ENCODE measurements around the gene CAPN12. TPM values are rescaled to one million over a fixed set of nuclear protein-coding genes. Genes with fewer than 3 reads are reported as not detected.

The CAPN12 gene
- total and polyA plus RNA-seq, 2 of the 8 experiments (the other 6 are each of a cell fraction or from before 2014, with no cell fraction given) = 8.8 to 20.0 TPM

- Histone ChIP-seq H2BK12ac (ENCODE audit: low read depth, low read length) (no peak overlapping the region), H3K9me3 (ENCODE audit: insufficient read depth in 2 of 2, low read depth in 1 of 2, low read length in 1 of 2) (no peaks in the 10 kb centered on the region), H3K27ac (ENCODE audit: low read depth, low read length) (no peak overlapping the region), H2AK5ac (ENCODE audit: low read depth, low read length) (no peak overlapping the region), H3K36me3 (ENCODE audit: control insufficient read depth in 2 of 4, insufficient read depth in 4 of 4, low read length in 3 of 4) (peaks cover 9 to 34% (median 17%) of the 10 kb centered on the region in 4 experiments), H3K23ac (ENCODE audit: insufficient read length) (no peak overlapping the region), H3K23me2 (ENCODE audit: low read depth, low read length) (no peaks in the 10 kb centered on the region), H3K4me1 (replicated peaks in 1 of 4; ENCODE audit: control insufficient read depth in 3 of 4, insufficient read depth in 4 of 4, low read length in 3 of 4) (peaks cover 0 to 16% (median 11%) of the 10 kb centered on the region in 4 experiments; a peak in 5 of 7 replicates), H4K5ac (ENCODE audit: insufficient read length, low read depth, low read length) (no peak overlapping the region), H3K4ac (replicated peaks; ENCODE audit: insufficient read length, low read depth, low read length) (no peak overlapping the region), H3K27me3 (replicated peaks in 1 of 4; ENCODE audit: control insufficient read depth in 3 of 4, extremely low read depth in 1 of 4, insufficient read depth in 3 of 4, low read length in 3 of 4) (no peaks in the 10 kb centered on the region; a peak in 1 of 7 replicates), H2AFZ (ENCODE audit: low read length) (no peak overlapping the region), H3K4me3 (ENCODE audit: extremely low read depth in 1 of 4, insufficient read depth in 2 of 4, low read depth in 3 of 4, low read length in 4 of 4) (no peak overlapping the region), H3K56ac (replicated peaks; ENCODE audit: insufficient read length, low read depth, low read length) (no peak overlapping the region), H4K91ac (replicated peaks; ENCODE audit: insufficient read length, low read length) (no peak overlapping the region), H2BK120ac (replicated peaks; ENCODE audit: low read depth, low read length) (no peak overlapping the region), H3K79me2 (ENCODE audit: control insufficient read depth in 1 of 2, insufficient read depth in 2 of 2, low read length in 2 of 2) (peaks cover 0 to 55% of the 10 kb centered on the region in 2 experiments; a peak in 2 of 4 replicates), H3K79me1 (ENCODE audit: low read depth, low read length) (peaks cover 35% of the 10 kb centered on the region), H4K20me1 (replicated peaks in 1 of 2; ENCODE audit: control insufficient read depth in 1 of 2, insufficient read depth in 2 of 2, low read length in 2 of 2) (peaks cover 18 to 31% of the 10 kb centered on the region in 2 experiments), H3K18ac (ENCODE audit: extremely low read depth, low read length) (peak overlapping the region; percentile 60; the same call in 1 of the 2 replicates), H4K8ac (ENCODE audit: extremely low read depth, insufficient read depth, low read length) (no peak overlapping the region; the same call in 1 of the 2 replicates), H3K14ac (ENCODE audit: insufficient read length) (no peak overlapping the region), H3K9ac (replicated peaks in 1 of 4; ENCODE audit: extremely low read depth in 1 of 4, low read depth in 3 of 4, low read length in 3 of 4) (no peak overlapping the region), H3K4me2 (ENCODE audit: insufficient read depth in 1 of 2, low read depth in 2 of 2, low read length in 2 of 2) (no peak overlapping the region), H2BK20ac (ENCODE audit: low read length) (no peak overlapping the region), H2BK5ac (ENCODE audit: low read depth, low read length) (peak overlapping the region; percentile 55), H2BK15ac (ENCODE audit: low read length) (no peak overlapping the region)
- DNase-seq (ENCODE audit: low read depth in 1 of 2, low spot score in 2 of 2) (no peak), FAIRE-seq (no peak)
- 83% methylated on average over 7 of the region's 7 CpGs; no CpG with 5 or more reads in 1 of the 2 experiments for WGBS, 2 experiments (ENCODE audit: extremely low coverage in 1 of 2, insufficient coverage in 1 of 2, insufficient read length in 1 of 2, insufficient replicate concordance in 2 of 2, low coverage in 1 of 2, low lambda C conversion rate in 2 of 2, missing lambda C conversion rate in 1 of 2)
- ChIA-PET POLR2A (ENCODE audit: partially characterized antibody) (interaction anchor here (1.6 to 3.5 kb wide), 4 partner anchors 9 to 28 kb away, joined by 5 to 15 read pairs (median 10); no protein-coding TSS in a partner anchor), CTCF (ENCODE audit: partially characterized antibody) (interaction anchor here (0.6 to 6.2 kb wide), 7 partner anchors 8 to 142 kb away, joined by 3 to 39 read pairs (median 4); no protein-coding TSS in a partner anchor)
- TF ChIP-seq, protein P1, sequence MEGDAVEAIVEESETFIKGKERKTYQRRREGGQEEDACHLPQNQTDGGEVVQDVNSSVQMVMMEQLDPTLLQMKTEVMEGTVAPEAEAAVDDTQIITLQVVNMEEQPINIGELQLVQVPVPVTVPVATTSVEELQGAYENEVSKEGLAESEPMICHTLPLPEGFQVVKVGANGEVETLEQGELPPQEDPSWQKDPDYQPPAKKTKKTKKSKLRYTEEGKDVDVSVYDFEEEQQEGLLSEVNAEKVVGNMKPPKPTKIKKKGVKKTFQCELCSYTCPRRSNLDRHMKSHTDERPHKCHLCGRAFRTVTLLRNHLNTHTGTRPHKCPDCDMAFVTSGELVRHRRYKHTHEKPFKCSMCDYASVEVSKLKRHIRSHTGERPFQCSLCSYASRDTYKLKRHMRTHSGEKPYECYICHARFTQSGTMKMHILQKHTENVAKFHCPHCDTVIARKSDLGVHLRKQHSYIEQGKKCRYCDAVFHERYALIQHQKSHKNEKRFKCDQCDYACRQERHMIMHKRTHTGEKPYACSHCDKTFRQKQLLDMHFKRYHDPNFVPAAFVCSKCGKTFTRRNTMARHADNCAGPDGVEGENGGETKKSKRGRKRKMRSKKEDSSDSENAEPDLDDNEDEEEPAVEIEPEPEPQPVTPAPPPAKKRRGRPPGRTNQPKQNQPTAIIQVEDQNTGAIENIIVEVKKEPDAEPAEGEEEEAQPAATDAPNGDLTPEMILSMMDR (IDR thresholded peaks at IDR 0.05; ENCODE audit: control extremely low read depth in 1 of 3, insufficient read depth in 1 of 3, low read depth in 1 of 3, low read length in 3 of 3) = no peak
- TF ChIP-seq NANOG (IDR thresholded peaks at IDR 0.05; ENCODE audit: insufficient read depth, low read depth, low read length, poor library complexity, severe bottlenecking) (no peak), EZH2 (IDR thresholded peaks at IDR 0.05; ENCODE audit: low read depth, low read length, severe bottlenecking) (no peak), SIN3A (conservative IDR thresholded peaks at IDR 0.05 in 1 of 2, IDR thresholded peaks at IDR 0.05 in 1 of 2; ENCODE audit: low read depth in 1 of 2, low read length in 2 of 2) (no peak), E2F6 (IDR thresholded peaks at IDR 0.05) (no peak), POU5F1 (IDR thresholded peaks at IDR 0.05; ENCODE audit: low read depth, low read length) (no peak), TEAD4 (IDR thresholded peaks at IDR 0.05; ENCODE audit: low read depth, low read length) (no peak), BACH1 (IDR thresholded peaks at IDR 0.05; ENCODE audit: low read length) (no peak), RXRA (IDR thresholded peaks at IDR 0.05; ENCODE audit: insufficient read depth, low read depth, low read length) (no peak), SP1 (IDR thresholded peaks at IDR 0.05; ENCODE audit: low read depth, low read length) (no peak)
Observed at GRCh38 chr19:38699027-38699346, 45.3 kb downstream of the CAPN12 start.
